ENCODE data around the gene NUP98.

GRCh38 chr11:3820971-3821370 is 23.6 kb upstream of the NUP98 start:
- TF ChIP-seq POLR2A (IDR thresholded peaks at IDR 0.05; ENCODE audit: low read depth, low read length): no peak
- TF ChIP-seq POLR2AphosphoS5 (IDR thresholded peaks at IDR 0.05; ENCODE audit: low read depth, low read length): no peak
- no peak for TF ChIP-seq TAF1 (IDR thresholded peaks at IDR 0.05; ENCODE audit: low read depth, low read length)
- TF ChIP-seq PAX5 (IDR thresholded peaks at IDR 0.05; ENCODE audit: insufficient read depth, low read length, severe bottlenecking): no peak
- TF ChIP-seq SPI1 (IDR thresholded peaks at IDR 0.05; ENCODE audit: low read depth, low read length): no peak
- TF ChIP-seq POU2F2 (IDR thresholded peaks at IDR 0.05; ENCODE audit: low read depth, low read length): no peak

Measured in GM12891 (cell line).